ENCODE results near the gene IGSF8.

The IGSF8 gene, protein sequence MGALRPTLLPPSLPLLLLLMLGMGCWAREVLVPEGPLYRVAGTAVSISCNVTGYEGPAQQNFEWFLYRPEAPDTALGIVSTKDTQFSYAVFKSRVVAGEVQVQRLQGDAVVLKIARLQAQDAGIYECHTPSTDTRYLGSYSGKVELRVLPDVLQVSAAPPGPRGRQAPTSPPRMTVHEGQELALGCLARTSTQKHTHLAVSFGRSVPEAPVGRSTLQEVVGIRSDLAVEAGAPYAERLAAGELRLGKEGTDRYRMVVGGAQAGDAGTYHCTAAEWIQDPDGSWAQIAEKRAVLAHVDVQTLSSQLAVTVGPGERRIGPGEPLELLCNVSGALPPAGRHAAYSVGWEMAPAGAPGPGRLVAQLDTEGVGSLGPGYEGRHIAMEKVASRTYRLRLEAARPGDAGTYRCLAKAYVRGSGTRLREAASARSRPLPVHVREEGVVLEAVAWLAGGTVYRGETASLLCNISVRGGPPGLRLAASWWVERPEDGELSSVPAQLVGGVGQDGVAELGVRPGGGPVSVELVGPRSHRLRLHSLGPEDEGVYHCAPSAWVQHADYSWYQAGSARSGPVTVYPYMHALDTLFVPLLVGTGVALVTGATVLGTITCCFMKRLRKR

DNA sequence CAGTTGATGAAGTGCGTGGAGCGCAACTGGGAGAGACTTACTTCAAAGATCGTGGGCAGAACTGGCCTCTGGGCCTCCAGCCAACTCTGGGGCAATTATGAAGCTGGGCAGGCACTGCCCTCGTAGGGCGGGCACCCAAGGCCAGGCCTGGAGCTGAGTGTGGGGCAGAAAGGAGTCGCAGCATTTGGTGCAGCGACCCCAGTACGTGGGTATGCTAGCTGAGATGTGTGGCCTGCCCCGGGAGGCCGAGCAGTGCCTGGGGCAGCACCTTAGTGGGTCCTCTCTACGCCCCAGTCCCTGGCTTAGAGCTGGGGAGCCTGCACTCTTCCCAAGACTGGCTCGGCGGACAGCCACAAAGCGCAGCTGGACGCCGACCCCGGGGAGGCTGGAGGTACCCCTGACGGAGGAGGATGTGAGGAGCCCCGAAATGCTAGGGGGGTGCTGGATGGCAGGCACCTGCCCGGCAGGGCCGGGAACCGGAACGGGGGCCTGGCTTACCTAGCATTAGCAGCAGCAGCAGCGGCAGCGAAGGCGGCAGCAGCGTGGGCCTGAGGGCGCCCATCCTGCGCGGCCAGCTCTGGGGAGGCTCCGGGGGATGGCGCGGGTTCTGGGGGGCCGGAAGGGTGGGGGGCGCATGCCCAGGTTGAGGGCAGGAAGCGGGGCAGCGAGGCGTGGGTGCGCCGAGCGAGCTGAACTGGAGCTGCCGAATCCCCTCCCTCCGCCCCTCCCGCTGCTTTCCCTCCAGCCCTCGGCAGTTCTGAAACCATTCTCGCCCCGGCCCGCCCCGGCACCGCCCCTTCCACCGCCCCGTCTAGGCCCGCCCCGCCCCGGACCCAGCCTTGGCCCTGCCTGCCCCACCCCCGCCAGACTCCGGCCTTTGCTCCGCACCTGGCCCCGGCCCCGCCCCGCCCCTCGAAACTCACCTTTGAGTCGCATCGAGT, at the start of gene IGSF8:
Gene IGSF8 (minus strand): TSS at position 709 of the 941 bp plus-strand sequence. CDS start 147 bp downstream, at position 562.
- DNase-seq: peak; percentile 90

DNA sequence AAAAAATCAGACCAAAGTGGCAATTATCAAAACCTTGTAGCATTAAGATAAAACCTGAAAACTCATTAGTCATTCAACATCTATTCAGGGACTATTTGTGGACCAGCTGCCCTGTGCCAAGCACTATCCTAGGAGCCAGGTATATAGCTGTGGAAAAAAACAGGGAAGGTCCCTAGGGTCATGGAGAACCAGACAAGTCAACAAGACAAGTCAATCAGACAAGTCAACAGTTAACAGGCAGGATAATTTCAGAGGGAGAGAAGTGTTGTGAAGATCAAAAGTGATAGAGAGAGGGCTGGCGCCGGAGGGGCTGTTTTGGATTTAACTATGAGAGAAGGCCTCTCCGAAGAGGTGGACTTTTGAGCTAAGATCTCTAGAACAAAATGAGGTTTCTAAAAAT, 49.7 kb upstream of the IGSF8 start:
- DNase-seq: no peak

DNA sequence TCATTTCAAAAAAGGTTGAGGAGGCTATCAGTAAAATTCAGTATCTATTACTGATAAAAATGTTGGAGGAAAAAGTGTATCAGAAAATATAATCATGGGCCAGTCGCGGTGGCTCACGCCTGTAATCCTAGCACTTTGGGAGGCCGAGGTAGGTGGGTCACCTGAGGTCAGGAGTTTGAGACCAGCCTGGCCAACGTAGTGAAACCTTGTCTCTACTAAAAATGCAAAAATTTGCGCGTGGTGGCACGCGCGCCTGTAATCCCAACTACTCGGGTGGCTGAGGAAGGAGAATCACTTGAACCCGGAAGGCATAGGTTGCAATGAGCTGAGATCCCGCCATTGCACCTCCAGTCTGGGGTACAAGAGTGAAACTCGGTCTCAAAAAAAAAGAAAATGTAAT, 47.7 kb upstream of the IGSF8 start:
- no peak for DNase-seq

DNA sequence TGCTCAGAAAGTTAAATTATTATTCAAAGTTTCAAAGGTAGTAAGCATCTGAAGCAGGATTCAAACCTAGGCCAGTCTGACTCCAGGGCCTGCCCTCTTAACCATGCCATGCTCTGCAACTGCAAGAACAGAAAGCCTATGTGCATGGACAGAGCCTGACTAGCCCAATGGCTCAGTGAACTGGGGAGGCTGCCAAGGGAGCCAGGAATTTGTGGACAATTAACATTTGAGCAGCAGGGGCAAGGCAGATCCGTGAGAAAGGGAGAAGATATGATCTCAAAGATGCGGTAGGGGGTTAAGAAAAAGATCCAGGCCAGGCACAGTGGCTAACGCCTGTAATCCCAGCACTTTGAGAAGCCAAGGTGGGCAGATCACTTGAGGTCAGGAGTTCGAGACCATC, 46.5 kb upstream of the IGSF8 start:
- DNase-seq: no peak

DNA sequence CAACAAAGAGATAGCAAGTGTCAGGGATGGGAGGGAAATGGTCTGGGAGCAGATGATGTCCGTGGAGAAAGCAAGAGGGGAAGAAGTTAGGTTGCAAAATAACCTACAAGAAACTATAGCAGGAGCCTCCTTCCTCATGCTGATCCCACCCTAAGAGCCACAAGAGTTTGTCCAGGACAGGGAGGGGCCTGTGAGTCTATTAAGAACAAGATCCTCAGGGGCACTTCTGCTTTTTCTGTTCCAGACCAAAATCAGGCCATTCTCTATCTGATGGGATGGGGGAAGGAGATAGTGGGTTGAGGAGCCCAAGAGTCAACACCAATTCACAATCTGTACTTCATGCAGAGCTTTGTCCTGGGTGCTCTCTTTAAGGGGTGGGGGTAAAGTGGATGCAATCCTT, 45.3 kb upstream of the IGSF8 start:
- no peak for DNase-seq

DNA sequence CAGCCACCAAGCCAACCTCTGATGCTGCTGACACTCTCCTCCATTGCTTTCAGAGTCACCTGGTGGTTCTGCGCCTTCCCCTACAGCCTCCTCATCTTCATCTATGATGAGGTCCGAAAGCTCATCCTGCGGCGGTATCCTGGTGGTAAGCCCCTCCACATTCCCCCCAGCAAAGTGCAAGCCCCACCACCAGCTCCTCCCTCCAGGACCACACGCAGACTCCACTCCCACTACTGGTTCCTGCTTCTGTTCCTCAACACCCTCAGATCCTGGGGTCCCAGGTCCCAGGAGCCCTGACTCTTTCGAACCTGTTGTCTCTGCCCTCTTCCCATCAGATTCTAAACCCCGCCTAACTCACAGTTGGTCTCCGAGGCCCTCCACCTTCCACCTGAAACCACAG, 41.4 kb upstream of the IGSF8 start:
- DNase-seq: no peak

DNA sequence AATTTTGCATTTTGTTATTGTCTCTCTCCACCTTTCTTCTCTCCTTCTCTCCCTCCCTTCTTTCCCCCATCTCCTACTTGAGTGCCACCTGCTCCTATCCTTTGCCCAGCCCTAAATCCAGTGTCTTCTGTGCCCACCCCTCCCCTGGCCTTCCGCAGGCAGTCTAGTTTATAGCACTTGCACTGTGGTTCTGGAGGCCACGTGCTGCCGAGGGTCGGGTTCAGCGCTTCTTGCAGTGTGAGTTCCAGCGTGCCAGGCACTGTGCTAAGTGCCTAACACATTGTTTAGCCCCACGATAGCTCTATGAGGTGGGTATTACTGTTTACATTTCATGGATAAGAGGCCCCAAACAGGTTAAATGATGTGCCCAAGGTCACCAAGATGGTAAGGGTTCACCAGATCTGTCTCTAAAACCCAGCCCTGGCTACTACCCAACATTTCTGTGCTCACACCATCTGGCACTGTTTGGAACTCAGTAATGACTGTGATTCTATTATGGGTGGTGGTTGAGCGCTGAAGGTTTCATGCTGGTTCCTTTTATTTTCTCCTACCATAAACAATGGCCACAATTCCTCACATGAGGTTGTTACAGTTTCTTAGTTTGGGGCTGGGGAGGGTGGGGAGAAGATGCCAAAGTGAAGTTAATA, 38.9 kb upstream of the IGSF8 start:
- DNase-seq: no peak

DNA sequence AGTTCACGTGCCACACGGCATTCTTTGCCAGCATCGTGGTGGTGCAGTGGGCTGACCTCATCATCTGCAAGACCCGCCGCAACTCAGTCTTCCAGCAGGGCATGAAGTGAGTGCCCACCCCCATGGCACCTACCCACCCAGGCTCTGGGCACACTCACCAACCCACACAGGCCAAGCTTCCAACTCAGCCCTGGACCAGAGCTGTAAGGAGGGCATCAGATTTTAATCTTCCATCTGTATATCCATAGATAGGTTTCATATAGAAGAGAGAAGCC, 38.4 kb upstream of the IGSF8 start:
- no peak for DNase-seq

DNA sequence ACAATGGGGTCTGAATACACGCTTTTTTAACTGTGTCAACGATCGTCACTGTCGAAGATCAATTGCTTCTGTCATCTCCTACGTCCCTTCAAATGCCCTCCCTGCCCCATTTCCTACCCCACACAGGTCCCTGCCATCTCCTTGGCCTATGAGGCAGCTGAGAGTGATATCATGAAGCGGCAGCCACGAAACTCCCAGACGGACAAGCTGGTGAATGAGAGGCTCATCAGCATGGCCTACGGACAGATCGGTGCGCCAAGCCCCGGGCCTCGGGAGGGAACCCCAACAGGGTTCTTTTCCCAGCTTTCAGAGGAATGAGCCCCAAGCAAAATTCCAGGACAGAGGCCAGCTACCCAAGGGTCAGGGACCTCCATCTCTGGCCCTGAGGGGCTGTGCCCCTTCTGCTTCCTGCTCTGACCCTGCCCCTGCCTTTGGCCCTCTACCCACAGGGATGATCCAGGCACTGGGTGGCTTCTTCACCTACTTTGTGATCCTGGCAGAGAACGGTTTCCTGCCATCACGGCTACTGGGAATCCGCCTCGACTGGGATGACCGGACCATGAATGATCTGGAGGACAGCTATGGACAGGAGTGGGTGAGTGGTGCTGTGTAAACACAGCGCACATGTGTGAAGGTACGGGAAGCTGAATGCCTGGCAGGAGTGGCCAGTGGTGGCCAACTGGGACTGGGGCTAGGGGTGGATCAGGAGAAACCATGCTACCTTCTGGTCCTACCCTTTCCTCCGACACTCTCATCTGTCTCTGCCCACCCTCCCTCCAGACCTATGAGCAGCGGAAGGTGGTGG, 37.9 kb upstream of the IGSF8 start:
- no peak for DNase-seq

DNA sequence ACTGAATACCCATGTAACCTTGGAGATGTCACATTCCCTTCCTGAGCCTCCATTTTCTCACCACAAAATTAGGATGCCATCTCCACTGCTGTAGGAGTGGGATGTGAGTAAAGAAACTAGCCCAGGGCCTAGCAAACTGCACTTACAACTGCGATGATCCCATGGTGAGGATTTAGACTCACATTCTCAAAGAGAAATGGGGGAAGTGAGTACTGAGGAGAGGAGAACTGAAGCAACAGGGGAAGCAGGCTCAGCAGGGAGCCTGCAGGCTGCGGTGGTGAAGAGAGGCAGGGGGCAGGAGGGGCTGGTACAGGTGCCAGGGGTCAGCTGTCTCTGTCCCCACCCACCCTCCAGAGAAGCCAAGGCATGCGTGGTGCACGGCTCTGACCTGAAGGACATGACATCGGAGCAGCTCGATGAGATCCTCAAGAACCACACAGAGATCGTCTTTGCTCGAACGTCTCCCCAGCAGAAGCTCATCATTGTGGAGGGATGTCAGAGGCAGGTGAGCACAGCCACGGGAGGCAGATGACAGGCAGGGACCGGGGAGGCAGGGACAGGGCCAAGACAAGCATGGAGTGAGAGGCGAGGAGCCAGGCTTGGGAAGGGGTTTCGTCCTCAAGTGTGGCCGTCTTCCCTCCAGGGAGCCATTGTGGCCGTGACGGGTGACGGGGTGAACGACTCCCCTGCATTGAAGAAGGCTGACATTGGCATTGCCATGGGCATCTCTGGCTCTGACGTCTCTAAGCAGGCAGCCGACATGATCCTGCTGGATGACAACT, 36.6 kb upstream of the IGSF8 start:
- no peak for DNase-seq

DNA sequence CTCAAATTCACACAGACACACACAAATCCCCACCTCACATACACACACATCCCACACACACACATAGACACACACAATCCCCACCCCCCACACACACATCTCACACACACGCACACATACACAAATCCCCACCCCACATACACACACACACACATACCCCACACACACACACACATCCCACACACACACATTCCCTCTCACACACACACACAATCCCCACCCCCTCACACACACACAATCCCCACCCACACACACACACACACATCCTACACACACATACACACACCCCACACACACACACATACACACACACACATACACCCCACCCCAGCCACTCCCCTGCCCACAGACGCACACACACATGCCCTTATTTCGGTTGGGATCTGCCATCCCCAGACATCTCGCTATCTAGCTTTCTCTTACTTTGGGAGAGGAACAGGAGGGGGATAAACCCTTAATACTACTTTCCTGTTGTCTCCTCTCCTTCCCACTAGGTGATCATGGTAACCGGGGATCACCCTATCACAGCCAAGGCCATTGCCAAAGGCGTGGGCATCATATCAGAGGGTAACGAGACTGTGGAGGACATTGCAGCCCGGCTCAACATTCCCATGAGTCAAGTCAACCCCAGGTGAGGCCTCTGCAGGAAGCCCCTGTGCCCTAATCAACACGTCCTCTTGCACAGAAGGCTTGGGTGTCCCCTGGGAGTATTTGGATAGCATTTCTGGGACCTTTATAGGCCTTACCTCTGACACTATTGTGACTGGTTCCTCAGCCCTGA, 35.8 kb upstream of the IGSF8 start:
- no peak for DNase-seq

DNA sequence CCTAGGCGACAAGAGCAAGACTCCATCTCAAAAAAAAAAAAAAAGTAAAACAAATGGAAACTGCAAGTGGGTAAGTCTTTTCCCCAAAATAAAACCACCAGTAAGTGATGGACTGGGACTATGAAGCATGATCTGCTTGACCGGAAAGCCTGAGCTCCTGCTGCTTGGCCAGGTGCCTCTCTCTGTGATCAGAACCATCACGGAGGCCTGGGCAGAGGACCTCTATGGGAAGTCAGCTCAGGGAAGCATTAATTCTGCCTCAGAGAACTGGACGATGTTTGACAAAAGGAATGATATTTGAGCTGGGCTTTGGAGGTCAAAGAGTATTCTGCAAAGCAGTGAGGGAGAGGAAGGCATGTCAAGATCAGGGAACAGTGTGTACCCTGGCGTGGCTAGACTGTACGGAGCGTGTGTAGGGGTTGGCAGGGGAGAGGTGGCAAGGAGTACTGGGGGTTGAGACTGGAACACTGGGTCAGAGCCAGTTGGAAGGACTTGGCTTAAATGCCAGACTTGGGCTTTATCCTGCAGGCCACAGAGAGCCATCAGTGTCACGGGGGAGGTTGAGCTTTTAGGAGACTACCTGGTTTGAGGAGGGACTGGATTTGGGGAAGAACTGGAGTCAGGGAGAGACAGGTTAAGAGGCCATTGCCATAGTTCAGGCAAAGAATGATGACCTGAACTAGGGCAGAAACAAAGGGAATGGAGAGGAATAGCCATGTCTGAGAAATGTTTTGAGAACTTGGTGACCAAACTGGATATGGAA, 33.6 kb upstream of the IGSF8 start:
- no peak for DNase-seq

DNA sequence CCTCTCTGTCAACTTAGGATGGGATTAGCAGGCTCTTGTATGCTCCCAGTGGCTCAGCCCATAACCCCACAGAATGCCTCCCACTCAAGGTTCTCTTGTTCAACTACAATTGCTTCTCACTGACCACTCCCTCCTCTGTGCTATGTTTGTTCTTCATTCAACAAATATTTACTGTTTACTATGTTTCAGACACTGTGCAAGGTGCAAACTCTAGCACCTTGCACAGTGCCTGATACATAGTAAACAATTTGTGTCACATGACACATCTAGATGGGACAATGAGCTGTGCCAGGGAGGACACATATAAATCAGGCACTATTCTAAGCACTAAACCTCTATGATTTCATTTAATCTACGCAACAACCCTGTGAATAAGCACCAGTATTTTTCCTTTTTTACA, 32.5 kb upstream of the IGSF8 start:
- no peak for DNase-seq

DNA sequence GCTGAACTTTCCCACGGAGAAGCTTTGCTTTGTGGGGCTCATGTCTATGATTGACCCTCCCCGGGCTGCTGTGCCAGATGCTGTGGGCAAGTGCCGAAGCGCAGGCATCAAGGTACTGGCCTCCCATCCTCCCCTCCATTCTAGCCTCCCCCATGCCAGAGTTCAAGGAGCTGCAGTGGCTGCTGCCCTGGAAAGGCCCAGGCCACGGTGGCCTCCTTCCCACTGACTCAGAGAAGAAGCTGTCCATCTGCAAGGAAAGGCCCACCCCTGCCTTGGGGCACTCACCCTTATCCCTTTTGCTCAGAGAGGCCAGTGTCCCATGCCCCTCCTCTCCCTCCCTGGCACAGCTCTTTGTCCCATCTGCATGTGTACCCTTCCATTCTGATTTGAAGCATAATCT, 32.1 kb upstream of the IGSF8 start:
- DNase-seq: no peak

DNA sequence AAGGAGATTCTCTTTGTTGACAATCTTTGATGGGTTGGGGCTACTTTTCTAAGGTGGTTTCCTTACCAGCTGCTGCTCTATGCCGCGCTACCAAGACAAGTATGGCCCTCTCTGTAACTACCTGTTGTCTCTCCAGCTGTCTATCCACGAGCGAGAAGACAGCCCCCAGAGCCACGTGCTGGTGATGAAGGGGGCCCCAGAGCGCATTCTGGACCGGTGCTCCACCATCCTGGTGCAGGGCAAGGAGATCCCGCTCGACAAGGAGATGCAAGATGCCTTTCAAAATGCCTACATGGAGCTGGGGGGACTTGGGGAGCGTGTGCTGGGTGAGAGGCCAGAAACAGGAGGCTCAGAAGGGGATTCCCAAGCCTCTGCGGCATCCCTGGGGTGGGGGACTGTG, 31.5 kb upstream of the IGSF8 start:
- DNase-seq: no peak

DNA sequence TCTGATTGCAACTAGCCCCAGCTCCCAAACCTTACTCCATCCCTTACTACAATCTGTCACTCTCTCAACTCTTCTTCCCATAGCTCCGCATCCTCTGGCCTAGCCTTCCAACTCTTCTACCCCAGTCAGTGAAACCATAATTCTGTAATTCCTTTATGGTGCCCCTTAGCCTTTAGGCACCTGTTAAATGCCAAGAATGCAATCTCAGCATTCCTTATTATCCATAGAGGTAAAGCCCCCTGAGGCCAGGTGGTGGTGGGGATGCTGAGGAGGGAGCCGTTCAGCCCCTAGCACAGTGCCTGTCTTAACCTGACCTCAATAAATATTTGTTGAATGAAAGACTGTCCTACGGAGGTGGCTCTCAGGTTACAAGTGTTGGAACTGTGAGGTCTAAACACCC, 31.1 kb upstream of the IGSF8 start:
- no peak for DNase-seq

DNA sequence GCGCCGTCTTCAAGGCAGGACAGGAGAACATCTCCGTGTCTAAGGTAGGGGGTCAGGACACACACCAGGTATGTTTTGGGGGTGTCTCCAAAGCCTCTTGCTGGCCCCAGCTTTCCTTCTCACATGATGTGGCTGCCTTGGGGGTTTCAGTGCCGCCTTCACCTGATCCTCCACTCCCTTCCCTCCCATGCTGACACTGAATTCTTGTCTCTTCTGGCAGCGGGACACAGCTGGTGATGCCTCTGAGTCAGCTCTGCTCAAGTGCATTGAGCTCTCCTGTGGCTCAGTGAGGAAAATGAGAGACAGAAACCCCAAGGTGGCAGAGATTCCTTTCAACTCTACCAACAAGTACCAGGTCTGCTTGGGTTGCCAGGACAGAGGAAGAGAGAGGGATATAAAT, 30.6 kb upstream of the IGSF8 start:
- DNase-seq: no peak

DNA sequence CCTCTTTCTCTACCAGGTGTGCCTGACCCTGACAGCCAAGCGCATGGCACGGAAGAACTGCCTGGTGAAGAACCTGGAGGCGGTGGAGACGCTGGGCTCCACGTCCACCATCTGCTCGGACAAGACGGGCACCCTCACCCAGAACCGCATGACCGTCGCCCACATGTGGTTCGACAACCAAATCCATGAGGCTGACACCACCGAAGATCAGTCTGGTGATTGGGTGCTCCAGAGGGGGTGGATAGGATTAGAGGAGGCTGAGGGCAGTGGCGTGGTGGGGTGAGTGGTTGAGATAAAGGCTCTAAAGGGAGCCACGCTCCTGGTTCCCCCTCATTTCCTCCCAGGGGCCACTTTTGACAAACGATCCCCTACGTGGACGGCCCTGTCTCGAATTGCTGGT, 30.2 kb upstream of the IGSF8 start:
- no peak for DNase-seq

DNA sequence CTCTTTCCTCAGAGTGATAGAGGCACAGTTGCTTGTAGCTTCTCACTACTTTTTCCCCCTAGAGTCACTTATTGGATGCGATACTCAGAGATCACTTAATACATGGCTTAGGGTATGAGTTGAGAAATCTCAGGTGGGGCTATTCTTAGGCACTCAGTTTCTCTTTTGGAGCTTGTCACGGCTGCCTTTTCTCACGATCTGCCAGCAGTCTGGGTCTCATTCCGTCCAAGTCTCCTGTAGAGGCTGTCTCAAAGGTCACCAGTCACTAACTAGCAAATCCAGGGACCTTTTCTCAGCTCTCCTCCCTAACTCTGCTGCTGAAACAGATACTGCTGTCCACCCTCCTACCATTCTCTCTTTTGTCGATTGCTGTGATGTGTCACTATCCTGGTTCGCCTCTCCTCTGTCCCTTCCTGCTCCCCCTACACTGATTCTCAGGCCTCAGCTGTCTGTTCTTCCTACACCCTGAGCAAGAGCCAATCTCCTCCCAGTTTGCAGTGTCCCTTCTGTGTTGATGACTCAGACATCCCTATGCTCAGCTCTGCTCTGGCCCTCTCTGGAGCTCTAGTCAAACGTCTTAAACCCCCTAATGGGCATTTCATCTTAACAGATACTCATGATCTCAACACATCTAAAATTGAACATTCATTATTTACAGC, 29.6 kb upstream of the IGSF8 start:
- no peak for DNase-seq

DNA sequence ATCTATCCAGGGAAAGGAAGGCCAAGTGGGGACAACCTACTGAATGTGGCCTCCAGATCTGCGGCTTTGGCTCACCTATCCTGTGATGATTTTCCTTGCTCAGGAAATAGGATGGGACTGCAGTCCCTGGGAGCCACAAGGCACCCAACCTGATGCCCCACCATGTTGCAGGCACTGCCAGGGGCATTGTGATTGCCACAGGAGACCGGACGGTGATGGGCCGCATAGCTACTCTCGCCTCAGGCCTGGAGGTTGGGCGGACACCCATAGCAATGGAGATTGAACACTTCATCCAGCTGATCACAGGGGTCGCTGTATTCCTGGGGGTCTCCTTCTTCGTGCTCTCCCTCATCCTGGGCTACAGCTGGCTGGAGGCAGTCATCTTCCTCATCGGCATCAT, 29.0 kb upstream of the IGSF8 start:
- no peak for DNase-seq
